Hypothalamus (tissue), 51 donors: ENCODE results near the gene FRRS1.

Experiments
- DNase-seq, 51 donors: peaks; one replicate each; lab custom pipeline; 2025; lab: John Stamatoyannopoulos, UW

FRRS1 gene

DNA sequence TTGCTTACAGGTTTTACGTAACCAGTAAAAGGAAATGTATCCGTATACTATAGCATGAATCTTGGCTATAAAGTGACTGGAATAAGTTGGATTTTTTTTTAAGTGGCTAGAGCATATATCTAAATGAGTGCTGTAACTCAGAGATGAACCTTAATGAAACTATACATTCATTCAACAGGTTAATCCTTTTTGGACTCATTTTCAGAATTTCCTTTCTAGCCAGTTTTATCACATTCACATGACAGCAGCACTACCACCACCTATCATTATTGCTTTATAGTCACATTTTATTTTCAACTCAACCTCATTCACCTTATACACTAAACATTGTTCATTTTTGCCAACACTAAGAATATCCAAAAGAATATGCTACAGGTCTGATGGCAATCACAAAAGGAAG, 30.6 kb downstream of the FRRS1 start:
- DNase-seq = no peak

- no peak for DNase-seq
Measured at GRCh38 chr1:99731384-99731783, 35.1 kb downstream of the FRRS1 start.

- DNase-seq = no peak
Measured at GRCh38 chr1:99728494-99729235, 37.8 kb downstream of the FRRS1 start.

DNA sequence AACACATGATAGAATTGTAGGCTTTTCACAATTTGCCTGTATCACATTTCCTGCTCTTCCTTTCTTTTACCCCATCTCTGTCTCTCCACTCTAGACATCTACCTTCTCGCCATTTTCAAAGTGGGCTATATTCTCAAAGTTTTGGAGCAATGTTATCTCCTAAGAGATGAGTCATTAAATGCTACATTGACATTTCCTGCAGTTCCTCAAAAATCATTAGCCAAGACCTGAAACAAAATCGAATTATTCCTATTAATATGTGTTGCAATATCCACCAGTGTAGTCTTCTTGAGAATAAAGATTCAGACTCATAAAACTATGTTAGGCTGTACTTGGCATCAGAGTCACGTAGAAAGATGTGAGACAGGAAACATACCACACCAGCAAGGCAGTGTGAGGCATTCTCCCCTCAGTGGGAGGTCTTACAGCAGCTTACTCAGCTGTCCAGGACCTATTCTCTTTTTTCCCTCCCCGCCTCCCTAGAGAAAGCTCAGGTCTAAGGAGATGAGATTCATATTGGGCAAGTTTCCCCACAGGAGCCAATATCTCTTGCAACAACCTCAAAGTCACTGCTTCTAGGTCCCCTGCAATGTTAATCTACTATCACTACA, 38.8 kb downstream of the FRRS1 start:
- no peak for DNase-seq

DNA sequence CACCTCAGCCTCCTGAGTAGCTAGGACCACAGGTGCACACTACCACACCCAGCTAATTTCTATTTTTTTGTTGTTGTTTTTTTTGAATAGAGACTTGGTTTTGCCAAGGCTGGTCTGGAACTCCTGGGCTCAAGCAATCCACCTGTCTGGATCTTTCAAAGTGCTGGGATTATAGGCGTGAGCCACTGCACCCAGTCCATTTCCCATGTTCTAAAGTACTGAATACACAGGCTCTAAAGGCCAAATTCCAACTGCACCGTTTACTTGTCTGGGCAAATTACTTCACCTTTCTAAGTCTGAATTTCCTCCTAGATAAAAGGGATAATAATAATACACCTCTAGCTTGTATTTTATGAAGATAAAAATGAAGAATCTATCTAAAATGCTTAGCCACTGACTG, 39.6 kb downstream of the FRRS1 start:
- no peak for DNase-seq

DNA sequence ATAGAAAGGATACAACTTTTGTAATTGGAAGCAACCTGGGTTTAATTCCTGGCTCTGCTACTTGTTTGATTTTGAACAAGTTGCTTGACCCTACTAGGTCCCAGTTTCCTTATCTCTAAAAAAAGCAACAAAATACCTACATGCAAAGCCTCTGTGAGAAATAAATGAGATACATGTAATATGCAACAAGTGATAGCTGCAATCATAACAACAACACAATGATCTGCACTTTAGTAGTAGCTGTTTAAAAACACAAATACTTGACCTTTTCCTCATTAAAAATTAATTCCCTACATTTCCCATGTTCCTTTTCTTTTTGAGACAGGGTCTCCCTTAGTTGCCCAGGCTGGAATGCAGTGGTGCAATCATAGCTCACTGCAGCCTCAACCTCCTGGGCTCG, 40.0 kb downstream of the FRRS1 start:
- no peak for DNase-seq

GRCh38 chr1:99725996-99726395, 40.4 kb downstream of the FRRS1 start:
- no peak for DNase-seq

- DNase-seq = no peak
Measured at GRCh38 chr1:99723251-99723650, 43.2 kb downstream of the FRRS1 start.

DNA sequence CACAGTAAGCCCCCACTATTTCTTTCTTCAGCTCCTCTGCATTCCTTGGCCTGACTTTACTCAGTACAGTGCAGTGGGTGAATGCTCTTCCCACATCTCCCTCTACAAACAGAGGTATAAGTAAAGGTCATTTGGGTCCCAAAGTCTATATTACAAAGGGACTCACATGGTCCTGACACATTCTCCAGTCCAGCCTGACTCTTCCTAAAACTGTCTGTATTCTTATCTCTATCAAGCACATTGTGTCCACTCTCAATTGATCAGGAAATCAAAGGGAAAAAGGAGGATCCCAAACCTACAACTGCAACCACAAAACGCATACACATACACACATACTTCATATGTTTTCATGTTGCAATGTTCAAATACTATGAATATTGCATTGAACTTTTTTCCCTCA, 49.4 kb downstream of the FRRS1 start:
- no peak for DNase-seq

DNA sequence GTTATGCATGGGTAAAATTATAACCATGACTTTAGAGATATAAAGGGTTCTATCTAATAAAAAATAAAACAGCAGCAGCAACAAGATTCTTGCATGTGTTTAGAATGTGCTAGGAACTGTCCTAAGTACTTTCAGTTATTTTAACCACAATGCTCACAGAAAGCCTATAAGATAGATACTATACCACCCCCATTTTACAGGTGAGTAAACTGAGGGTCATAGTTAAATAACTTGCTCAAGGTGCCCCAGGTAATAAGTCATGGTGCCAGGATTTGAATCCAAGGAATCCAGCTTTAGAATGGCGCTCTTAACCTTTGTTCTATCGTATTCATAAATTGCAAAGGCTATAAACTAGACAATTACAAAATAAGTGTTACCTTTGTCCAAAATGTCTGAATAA, 53.4 kb downstream of the FRRS1 start:
- no peak for DNase-seq

DNA sequence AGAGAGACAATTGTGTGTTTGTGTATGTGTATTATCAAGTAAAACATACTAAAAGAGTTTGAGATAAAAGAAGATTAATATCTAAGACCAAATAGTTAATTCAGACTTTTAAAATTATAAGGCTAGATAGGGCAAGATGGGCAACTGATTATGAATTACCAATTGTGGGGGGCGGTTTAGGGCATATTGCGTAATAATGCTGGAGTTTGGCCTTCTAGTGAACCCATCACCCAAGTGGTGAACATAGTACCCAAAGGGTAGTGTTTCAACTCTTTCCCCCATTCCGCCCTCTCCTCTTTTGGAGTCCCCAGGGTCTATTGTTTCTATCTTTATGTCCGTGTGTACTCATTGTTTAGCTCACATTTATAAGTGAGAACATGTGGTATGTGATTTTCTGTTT, 55.4 kb downstream of the FRRS1 start:
- DNase-seq = no peak

DNA sequence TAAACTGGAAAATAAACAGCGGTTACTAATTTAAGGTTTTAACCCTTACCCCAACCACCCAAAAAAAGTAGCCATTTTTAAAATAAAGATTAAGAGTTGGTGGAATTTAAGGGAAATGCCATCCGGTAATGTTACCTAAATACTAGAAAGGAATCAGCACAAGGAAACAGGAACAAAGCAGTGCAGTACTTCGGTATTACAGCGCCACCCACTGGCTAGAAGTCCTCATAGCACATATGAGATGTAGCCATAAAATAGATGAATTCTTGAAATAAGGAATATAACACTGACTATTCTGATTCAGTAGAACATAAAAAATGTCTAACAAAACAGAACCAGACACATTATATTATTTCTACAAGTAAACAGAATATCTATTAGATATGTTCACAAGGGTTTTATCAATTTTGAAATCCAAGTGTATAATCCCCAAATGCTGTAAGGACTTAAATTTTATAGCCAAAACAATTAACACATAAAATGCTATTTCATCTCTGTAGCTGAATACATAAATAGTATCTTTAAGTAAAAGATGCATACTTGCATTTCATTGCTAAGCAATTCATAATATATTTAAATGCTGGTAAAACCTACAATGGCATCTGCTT, 58.8 kb downstream of the FRRS1 start:
- peak in 34 of 51 donors; percentile 1 to 81 (median 42) for DNase-seq

DNA sequence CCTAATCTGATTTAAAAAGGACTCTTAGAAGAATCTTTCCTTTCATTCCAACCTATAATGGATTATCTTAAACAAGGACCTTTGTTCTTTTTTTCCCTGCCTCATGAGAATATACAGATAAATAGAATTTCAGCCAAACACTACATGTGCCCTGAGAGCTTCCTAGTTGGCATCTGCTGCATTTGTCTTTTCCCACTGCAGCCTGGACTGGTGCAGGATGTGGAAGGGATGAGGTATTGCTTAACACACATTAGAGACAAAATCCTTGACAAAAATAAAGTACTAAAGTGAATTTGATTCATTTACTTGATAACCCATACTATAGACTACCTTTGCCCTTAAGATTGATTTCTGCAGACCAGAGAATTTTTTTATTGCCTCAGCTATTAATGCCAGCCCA, 61.0 kb downstream of the FRRS1 start:
- DNase-seq = no peak

DNA sequence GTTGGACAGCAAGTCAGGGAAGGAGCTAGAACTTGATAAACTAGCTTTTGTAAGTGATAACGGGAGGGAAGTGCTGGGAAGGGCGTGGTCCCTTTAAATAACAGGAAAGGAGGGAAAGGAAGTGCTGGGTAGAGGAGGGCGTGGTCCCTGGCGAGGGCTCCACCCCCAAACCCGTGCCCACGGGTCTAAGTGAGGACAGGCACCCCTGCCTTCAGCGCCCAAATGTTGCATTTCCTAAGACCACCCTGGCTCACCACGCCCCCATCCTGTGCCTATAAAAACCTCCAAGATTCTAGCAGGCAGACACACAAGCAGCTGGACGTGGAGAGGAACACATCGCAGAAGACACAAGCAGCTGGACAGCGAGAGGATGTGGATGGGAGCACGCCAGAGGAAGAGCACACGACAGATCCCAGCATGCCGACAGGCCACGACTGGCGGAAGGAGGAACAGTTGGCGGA, 62.0 kb downstream of the FRRS1 start:
- DNase-seq = no peak

DNA sequence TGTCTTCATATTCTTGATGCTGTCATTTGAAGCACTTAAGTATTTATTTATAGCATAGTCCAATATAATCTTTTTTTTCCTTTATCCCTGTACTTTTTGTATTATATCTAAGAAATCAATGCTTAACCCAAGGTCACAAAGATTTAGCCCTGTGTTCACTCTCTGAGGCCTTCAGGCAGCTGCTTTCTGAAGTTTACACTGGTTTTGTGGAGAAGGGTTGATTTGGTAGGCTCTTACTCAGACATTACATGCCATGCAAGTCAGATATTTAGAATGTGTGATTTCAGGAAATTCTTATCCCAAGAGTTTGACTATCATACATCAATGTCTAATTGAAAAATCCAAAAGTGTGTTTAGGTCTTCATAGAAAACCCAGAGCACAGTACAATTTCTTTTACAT, 64.2 kb downstream of the FRRS1 start:
- DNase-seq = no peak

GRCh38 chr1:99700020-99700419, 66.4 kb downstream of the FRRS1 start:
- no peak for DNase-seq

DNA sequence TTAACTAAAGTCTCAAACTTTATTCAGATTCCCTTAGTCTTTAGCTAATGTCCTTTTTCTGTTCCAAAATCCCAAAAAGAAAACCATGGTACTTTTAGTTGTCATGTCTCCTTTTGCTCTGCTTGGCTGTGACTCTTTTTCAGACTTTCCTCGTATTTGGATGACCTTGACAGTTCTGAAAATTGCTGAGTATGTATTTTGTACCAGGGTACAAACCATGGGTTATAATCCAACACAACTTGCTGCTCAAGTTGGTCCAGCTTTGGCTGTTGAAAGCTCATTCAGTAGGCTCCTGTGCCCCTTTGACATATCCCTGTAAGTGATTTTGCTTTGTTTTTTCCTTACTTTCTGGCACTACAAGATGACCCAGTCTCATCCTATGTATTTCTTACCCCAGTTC, 68.9 kb downstream of the FRRS1 start:
- no peak for DNase-seq

DNA sequence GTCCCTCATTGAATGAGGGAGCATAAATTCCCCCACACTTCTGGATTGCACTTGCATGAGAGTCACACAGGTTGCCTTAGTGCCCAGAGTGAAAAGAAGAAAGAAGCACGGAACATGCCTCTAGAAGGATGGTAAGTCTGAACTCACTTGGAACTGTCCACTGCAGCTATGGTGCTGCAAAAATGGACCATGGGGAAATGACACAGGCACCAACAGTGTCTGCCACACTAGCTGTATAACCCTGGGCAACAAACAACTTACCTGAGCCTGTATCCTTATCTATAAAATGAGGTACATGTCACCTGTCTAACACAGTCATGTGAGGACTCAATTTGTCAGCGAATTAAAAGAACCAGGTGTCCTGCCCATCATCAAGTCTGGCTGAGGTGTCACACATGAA, 69.8 kb downstream of the FRRS1 start:
- DNase-seq = no peak

DNA sequence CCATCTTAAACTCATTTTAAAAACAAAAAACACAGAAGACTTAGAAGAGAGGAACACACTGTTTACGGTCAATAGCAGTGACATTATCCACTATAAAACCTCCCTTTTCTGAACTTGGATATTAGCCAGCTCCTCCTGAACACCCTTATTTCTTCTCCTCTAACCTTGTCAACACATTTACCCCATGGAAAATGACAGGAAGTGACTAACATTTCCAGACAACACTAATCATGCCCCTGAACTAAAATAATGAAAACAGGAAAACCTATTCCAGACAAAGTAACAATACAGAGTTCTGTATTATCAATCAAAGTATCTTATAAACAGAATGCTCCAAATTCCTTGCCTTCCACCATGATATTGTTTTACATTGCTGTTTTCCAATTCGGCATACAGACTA, 75.3 kb downstream of the FRRS1 start:
- no peak for DNase-seq

DNA sequence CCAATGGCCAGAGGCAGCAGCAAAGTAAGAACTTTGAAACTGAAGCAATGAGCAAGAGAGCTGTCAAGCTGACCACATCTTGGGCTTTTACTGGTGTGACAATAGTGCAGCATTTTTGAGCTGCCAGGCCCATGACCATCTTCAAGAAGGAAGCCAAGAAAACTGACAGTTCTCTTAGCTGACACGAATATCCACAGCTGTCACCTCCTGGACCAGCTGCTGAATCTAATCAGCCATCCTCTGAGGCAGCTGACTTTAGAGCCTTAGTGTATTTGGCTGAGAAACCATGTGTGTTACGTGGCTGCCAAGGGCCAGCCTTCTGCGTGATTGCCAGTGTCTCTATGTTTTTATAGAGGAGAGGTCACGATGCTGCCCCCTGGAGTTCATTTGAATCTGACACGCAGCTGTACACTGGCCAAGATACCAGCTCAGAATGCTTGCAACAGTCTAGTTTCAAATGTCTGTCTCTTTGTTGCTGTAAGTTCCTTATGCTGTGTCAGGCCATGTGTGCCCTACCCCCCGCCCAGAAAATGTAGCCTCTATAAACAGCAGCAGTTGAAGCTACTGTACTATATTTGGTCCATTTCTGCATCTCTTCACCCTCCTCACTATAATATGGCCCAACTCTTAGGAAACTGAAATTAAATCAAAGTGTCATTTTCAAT, 80.8 kb downstream of the FRRS1 start:
- peak in 31 of 51 donors; percentile 6 to 62 (median 29) for DNase-seq

DNA sequence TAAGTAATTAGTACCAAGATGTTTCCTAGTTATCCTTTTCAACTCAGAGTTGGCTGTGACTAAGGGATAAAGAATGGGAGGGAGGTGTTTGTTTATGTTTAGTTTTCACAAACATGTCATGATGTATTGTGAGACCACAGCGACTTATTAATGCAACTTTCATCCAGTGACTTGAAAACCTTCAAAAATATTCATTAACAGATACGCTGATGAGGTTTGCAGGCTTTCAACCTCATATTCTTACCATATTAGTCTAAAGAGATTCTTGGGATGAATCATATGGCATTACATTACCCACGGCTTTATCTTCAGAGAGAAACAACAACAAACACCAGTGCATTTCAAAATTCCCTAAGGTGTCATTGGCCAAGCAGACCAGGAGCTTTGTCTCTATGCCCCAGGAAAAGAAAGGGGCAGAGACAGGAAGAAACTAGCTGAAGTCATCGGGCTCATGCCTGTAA, 84.1 kb downstream of the FRRS1 start:
- DNase-seq = no peak

DNA sequence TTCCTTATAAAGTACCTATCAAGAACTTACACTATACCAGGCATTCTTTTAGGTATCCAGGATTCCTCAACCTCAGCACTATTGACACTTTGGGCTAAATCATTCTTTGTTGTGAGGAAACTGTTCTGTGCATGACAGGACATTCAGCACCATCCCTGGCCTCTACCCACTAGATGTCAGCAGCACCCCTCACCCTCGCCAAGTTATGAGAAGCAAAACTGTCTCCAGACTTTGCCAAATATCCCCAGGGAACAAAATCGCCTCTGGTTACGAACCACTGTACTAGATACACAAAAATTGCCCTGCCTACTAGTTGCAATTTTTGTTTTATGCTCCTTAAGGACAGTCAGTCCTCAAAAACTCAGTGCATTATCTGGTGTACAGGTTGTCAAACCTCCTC, 84.9 kb downstream of the FRRS1 start:
- no peak for DNase-seq
